NCI-H2196 (cell line): ENCODE data around the gene TSPO.

Experiments
- DNase-seq: peaks from one replicate; lab custom pipeline; 2025; ENCODE audit not compliant: unreplicated experiment; lab: John Stamatoyannopoulos, UW

TSPO gene

DNA sequence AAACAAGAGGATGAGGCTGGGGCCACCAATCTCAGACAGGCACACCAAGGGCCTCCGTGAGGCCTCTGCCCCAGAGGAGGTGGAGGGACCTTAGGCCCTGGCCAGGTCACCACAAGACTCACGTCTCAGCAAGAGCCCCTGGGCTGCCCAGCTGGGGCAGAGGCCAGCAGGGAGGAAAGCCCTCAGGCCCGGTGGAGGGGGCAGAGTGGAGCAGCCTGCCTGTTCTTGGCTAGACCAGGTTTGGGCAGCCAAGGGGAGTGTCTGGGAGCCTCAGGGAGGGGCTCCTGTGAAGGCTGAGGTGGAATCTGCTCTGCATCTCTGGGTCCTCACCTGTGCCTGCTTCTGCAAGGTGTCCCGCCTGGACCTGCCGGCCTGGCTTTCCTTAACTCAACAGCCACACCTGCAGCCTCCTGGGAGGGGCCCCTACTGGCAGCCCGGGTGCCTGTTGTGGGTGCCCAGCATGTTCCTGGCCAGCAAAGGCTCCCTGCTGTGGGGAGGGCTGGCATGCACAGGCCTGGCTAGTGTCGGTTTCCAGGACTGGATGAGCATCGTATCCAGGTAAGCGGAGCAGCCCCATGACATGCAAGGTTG, 23.7 kb downstream of the TSPO start:
- DNase-seq: peak; percentile 33

DNA sequence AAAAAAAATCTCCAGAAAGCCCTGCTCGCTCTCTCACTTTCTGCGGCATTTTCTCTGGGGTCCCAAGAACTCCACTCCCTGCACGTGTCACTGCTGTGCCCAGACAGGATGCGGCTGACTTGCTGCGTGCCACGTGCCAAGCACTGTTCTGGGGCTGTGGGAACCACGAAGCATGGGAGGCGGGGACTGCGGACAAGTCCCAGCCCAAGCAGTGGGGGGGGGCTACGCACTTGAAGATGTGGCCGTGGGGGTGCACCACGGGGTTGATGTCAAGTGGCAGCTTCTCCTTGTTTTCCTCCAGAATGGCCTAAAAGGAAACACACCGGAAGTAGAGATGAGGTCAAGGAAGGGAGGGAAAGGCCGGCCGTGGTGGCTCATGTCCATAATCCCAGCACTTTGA, 24.7 kb downstream of the TSPO start:
- no peak for DNase-seq

DNA sequence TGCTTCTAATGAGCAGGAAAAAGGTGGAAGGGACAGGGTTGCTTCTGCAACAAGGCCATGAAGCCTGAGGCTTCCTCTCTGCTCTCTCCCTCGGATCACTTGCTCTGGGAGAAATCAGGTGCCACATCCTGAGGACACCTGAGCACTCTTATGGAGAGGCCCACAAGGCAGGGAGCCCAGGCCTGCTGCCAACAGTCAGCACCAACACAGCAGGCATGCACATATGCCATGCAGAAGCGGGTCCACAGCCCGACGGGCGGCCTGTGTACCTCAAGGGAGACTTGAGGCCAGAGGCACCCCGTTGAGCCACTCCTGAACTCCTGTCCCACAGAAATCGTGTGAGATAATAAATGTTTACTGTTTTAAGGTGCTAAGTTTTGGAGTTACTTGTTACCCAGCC, 26.1 kb downstream of the TSPO start:
- DNase-seq: no peak

DNA sequence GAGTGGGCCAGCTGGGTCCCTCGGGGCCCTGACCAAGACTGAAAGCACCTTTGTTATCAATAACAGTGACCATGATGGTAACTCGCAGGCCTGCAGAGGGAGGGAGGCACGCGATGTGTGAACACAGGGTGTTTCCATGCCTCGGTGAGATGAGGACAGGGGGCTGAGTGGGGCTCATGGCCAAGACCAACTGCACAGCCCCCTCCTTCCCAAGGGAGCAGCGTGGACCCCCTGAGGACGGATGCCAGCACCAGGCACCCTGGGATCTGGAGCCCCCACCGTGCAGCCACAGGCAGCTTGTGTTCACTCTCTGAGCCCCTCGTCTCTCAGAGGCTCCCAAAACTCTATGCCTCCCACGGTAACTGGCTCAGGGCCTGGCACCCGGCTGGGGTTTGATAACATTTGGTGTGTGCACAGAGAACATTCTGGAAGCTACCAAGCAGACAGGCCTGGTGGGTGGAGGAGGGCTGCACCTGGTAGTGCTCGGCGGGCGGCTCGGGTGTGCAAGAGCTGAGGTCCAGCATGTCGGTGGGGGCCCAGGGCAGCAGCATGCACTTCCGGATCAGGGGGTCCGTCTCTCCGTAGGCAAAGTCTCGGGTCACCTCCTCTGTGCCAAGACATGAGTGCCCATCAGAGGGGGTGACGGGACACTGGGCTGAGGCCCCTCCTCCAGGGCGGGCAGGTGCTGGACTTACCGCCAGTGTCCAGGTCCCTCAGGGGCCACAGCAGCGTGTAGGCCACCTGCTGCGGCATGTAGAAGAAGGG, 28.0 kb downstream of the TSPO start:
- no peak for DNase-seq

DNA sequence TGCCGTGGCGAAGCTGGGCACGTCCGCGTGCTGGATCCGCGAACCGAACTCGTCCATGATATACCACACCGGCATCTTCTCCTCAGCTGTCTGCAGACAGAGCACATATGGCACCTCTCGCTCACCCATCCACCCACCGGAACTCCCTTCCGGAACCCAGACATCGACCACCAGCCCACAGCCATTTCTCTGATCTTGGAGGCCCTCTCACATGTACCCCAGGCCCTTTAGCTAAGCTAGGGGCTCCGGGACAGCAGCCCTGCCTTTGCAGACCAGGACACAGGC, 28.5 kb downstream of the TSPO start:
- DNase-seq: no peak

DNA sequence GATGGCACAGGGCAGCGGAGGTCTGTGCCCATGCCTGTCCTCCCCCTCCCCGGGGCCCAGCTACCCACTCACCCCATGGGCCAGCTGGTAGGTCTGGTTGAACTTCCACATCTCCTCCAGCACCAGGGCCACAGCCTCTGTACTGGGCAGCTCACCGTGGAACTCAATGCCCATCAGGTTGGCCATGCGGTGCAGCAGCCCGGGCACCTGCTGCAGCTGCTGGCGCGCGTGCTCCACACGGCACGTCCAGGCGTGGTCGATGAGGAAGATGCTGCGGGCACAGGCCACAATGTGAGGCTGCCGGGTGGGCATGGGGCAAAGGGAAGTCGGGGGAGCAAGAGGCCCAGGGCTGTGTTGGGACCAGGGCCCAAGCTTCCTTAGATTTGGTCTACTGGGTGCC, 29.3 kb downstream of the TSPO start:
- DNase-seq: no peak

DNA sequence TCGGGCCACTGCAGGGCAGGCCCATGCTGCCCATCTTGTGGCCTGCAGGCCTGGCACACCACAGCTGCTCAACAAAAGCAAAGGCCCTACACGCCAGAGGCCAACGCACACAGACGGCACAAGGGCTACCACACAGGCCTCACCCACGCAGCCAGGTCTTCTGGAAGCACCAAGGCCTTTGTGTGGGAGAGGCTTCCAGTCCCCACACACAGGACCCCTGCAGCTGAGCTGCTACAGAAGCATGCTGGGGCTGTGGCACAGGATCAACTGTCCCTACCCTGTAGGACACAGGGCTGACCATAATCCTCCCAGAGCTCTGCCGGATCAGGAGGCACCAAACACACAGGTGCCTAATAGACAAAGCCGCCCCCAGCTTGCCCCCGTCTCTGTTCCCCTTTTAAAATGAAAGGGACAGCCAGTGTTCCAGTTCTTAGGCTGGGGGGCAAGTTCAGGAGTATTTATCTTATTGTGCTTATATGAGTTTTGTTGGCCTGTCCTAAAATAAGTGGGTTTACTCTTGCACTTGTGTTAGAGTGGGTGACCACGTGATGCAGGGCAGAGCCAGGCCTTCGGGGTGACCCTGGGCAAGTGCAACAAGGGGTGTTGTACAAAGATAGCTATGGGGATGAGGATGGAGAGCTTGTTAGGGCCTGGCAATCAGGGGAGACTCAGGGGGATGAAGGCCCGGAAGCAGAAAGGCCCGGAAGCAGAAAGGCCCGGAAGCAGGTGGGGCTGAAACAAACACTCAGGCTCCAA, 30.1 kb downstream of the TSPO start:
- DNase-seq: no peak

DNA sequence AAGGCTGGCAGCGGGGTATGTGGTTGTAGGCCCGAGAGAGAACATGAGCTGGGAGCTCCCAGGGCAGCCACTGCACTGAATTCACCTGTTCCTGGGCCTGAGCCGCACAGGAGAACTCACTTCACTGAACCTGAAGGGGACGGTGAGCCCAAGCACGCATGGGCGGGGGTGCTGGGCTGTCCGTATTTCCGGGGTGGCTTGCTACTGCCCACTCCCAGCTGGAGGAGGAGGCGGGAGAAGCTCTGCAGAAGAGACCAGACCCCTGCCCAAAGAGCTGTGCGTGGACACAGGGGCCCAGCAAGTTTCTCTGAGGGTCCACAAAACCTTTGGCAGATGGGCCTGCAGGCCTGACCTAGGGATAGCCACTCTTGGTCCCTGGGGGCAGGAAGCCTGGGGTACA, 30.8 kb downstream of the TSPO start:
- DNase-seq: no peak

DNA sequence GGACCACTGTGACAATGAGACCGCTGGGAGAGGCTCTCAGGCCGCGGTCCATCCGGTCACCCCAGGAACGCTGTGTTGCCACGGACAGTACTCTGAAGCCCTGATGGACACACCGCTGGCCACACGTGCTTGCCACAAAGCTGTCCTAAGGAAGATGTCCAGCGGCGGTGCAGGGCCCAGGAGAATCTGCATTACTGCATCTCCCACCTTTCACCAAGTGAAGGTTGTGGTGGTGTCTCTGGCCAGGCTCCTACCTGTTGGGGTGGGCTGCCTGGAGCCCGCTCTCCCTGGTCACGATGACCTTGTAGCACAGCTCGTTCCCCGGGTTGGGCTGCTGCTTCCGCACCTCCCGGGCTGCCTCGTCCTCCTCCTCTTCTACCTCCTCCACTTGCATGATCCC, 31.4 kb downstream of the TSPO start:
- no peak for DNase-seq

DNA sequence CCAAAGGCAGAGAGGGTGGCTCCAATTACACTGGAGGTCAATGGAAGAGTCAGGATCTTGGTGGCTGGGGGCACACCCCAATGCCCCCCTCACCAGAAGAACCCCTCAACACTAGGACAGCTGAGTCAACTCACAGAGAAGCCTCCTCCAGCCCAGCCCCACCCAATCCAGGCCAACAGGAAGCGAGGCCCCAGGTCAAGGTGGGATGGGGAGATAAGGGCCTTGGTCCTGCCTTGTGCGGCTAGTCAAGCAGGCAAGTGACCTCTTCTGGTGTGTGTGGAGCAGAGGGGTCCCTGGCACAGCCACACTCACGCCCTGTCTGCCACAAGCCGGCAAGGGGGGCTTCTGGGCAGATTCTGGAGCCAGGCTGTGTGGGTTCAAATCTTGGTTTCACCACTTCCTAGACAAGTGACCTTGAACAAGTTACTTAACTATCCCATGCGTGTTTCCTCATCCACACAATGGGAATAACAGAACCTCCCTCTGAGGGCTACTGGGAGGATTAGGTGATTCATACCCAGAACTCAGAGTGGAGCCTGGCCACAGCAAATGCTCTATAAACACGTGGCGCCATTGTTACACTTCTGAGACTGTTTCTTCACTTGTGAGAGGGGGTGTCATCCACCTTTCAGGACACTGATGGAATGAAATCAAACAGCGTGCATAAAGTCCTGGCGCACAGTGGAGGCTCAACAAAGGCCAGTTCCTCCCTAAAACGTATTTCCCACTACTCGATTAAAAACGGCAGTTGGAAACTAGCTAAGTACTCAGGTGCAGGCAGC, 32.3 kb downstream of the TSPO start:
- DNase-seq: no peak

DNA sequence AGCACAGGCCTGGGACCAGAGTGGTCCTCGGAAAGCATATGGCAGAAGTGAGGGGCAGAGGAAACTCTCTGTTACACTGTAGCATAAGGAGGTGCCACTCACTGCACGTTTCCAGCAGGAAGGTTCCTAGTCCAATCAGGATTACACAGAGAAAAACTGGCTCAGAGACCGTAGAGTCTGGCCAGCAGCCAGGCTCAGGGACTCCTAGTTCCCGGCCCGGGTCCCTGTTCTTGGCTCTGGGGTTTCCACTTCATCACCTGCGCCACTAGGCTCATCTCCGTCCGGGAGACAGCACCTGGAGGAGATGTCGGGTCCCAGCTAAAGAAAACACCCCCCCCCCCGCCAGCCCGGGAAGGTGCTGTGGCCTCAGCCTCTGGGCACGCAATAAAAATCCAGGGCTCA, 34.5 kb downstream of the TSPO start:
- DNase-seq: peak; percentile 54

DNA sequence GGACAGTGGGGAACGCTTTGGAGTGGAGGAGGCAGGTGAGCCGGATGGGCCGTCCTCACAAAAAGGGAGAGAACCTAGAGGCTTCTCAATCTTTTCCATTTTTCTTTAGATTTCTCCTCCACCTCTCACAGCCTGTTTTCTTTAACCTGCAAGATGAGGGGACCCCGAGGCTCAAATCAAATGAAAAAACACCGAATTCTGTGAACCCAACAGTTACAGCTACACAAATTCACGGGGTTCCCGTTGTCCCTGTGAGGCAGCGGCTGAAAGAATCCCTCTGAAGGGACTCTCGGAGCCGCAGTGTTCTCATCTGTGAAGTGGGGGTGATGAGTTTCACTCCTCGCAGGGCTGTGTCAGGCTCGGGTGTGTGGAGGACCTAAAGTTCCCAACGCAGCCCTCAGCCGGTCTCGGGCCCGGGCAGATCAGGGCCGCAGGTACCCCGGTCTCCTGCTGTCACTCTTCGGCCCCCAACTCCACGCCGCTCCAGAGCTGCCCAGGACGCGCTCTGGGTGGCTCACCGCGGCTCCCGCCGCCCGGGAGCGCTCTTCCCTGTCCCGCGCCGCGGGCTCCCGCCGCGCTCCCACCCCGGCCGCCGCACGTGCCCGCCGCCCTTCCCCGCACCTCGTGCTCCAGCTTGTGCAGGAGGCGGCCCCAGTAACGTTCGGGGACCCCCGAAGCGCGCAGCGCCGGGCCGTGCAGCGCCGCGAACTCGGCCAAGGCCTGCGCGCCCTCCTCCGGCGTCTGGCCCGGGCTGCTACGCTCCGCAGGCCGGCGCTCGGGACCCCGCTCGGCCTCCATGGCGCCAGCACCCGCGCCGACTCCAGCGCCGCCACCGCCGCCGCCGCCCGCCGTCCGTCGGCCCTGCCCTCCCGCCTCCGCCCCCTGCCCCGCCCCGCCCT, 35.2 kb downstream of the TSPO start, which contains the start of gene TTLL12:
Gene TTLL12 (minus strand): TSS at position 863 of the 899 bp plus-strand sequence. CDS start 65 bp downstream, at position 798.
- peak; percentile 41 for DNase-seq

DNA sequence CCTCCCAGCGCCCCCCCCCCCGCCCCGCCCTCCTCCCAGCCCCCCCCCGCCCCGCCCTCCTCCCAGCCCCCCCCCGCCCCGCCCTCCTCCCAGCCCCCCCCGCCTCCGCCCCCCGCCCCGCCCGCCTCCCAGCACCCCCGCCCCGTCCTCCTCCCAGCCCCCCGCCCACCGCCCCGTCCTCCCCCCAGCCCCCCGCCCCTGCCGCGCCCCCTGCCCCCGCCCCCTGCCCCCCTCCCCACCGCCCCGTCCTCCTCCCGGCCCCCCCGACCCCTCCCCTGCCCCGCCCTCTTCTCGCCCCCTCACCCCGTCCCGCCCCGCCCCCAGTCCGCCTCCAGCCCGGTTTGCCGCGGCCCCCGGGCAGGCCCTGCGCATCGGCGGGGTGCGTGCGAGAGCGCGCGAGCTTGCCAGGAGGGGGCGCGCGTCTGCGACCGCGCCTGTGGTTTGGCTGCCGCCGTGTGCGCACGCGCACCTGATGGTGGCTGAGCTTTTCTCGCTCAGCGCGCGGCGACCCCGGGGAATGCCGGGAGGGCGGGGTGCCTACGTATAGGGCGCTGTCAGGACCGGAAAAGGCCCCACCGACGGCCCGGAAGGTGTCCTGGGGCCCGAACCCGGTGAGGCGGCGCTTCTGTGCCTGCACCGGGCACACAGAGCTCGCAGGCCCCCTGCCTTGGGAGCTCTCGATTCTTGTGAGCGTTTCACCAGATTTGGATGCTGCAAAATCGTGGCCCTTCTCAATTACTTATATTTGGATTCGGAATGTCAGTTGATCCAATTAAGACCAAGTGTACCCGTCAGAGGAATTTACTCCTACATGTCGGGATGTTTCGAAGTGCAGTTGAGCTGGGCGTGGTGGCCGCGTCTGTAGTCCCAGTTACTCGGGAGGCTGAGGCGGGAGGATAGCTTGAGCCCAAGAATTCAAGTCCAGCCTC, 36.1 kb downstream of the TSPO start:
- peak; percentile 97 for DNase-seq

DNA sequence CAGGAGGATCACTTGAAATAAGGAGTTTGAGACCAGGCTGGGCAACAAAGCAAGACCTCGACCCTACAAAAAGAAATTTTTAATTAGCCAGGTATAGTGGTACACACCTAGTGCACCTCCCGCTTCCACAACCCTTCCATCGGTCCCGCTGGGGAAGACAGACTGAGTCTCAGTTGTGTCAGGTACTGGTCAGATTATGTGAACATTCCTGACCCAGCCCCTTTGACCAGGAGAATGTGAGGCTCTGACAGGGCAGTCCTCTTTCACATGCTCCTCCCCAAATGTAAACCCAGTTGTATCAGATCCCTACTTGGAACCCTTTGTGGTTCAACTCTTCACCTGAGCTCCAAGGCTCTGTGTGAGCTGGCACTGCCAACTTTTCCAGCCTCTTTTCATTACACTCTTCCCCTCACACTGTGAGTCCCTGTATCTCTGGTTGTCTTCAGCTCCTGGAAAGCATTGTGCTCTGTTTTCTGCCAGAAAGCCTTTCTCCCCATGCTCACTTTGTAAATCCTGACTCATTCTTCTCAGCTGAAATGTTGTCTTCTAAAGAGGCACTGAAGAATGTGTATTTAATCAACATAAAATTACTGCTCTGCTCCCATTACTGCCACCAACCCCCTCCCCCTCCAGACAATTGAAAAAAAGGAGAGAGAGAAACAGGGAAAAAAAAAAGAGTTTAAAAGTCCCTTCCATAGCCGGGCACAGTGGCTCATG, 37.6 kb downstream of the TSPO start:
- no peak for DNase-seq

DNA sequence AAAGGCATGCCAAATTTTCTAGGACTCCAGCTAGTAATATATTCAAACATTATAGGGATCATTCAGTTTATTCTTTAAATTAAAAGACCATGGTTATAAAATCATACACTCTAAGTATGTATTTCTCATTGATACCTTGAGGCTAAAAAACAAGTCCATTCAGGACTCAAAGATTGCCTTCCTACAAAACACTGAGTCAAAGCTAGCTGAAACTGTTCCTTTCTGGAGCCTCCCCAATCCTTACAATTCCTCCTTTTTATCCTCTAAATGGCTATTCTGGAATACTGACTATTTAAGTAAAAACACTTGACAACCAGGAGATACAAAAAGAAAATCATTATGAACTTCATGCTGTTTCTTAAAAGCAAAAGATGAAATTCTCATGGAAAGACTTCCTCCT, 40.5 kb downstream of the TSPO start:
- no peak for DNase-seq

DNA sequence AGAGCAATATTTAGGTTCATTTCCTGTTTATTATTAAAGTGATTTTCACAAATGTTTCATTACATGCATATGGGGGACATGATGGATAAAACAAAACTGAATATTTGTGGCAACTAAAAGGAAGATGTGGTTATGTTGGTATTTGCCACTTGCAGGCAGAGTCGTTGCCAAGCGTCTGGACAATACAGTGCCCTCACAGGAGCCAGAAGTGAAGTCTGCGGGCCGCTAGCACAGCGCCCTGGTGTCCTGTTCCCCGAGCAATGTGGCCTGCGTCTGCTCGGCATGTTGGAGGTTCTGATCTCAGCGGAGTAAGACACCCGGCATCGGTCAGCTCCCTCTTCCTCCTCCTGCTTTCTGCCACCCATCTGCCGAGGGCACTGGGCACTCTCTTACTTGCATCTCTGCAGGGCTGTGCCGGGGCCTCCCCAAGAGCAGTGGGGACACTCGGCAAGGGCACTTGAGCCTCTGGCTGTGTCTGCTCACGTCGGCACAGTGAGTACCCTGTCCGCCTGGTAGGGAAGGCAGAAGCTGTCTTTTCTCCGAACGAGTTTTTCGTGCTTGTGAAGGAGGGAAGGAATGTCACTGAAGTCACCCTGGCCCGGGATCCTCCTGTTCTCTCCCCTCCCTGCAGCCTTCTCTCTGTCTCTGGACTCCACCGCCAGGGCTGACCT, 46.0 kb downstream of the TSPO start:
- no peak for DNase-seq

DNA sequence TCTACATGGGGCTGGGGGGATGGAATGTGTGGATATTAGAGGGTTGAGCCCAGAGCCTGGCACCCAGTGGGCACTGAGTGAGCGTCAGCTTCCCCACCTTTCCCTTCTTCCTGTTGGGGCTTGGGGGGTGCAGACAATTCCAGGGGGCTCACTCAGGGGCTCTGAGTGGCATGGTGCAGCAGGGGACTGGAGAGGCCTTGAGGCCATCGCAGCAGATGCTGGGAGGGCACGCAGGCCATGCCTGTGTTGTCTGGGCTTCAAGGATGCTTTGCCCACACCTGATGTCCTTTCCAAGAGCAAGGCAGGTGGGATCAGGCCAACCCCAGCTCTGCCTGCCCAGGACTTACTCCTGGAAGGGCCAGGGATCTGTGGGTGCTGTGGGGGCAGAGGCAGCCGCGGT, 46.8 kb downstream of the TSPO start:
- no peak for DNase-seq

DNA sequence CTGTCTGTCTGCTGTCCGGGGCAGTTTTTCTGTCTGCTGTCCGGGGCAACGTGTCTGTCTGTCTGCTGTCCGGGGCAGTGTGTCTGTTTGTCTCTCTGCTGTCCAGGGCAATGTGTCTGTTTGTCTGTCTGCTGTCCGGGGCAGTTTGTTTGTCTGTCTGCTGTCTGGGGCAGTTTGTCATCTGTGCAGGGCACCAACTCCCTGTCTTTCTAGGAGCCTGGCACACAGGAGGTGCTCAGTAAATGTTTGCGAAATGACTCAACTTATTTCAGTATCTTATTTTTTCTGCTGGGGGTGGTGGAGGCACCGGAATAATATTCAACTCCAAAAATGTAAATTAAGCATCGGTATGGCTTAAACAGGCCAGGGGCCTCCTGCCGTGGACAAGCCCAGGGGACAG, 47.6 kb downstream of the TSPO start:
- no peak for DNase-seq
